Mesenchymal stem cell (in vitro differentiated cells and primary cell): ENCODE results near the gene NET1.

Experiments
- DNase-seq: peaks from one replicate; pipeline ENCODE4 v3.0.0-alpha.2; 2013
- H2AFZ ChIP-seq: one replicate; pipeline ENCODE4 v1.6.1; 2013; ENCODE audit warnings: low read depth, mild to moderate bottlenecking, control low read depth, inconsistent platforms, low read length, moderate library complexity
- H2AK5ac ChIP-seq: 2 replicates; pipeline ENCODE4 v1.6.1; 2013; ENCODE audit warnings: low read length, moderate library complexity, mild to moderate bottlenecking, inconsistent platforms; ENCODE audit not compliant: severe bottlenecking
- H2BK120ac ChIP-seq: one replicate; pipeline ENCODE4 v1.6.1; 2013; ENCODE audit warnings: low read depth, mild to moderate bottlenecking, inconsistent platforms, low read length, moderate library complexity
- H2BK12ac ChIP-seq, 2 experiments: one replicate each; pipeline ENCODE4 v1.6.1; 2013; ENCODE audit warnings: inconsistent platforms in 2 of 2, low read length in 2 of 2, mild to moderate bottlenecking in 2 of 2, moderate library complexity in 2 of 2, control low read depth in 1 of 2
- H2BK15ac ChIP-seq: one replicate; pipeline ENCODE4 v1.6.1; 2013; ENCODE audit warnings: mild to moderate bottlenecking, low read depth, inconsistent platforms; ENCODE audit not compliant: poor library complexity, severe bottlenecking
- H2BK5ac ChIP-seq: 2 replicates; pipeline ENCODE4 v1.6.1; 2013; ENCODE audit warnings: low read depth, mild to moderate bottlenecking, low read length, control low read depth, inconsistent platforms; ENCODE audit not compliant: poor library complexity, severe bottlenecking
- H3K14ac ChIP-seq, 2 experiments: one replicate each; pipeline ENCODE4 v1.6.1; 2013; ENCODE audit warnings: inconsistent platforms in 2 of 2, low read length in 2 of 2, control low read depth in 1 of 2, mild to moderate bottlenecking in 1 of 2, moderate library complexity in 1 of 2
- H3K18ac ChIP-seq, 2 experiments: one replicate each; pipeline ENCODE4 v1.6.1; 2013; ENCODE audit warnings: inconsistent platforms in 2 of 2, low read length in 2 of 2, control low read depth in 1 of 2, low read depth in 1 of 2, mild to moderate bottlenecking in 1 of 2
- H3K23ac ChIP-seq, 2 experiments: one replicate each; pipeline ENCODE4 v1.6.1; 2013; ENCODE audit warnings: inconsistent platforms in 2 of 2, low read length in 2 of 2, mild to moderate bottlenecking in 2 of 2, moderate library complexity in 2 of 2, control low read depth in 1 of 2
- H3K27ac ChIP-seq: 2 replicates; pipeline ENCODE4 v1.5.1; 2013; ENCODE audit warnings: mild to moderate bottlenecking, moderate library complexity, low read length, control low read depth, inconsistent platforms; ENCODE audit not compliant: poor library complexity, severe bottlenecking
- H3K27me3 ChIP-seq, 2 experiments: 2 replicates each; pipeline versions ENCODE4 v1.6.1 to v1.7.0; 2013; ENCODE audit warnings: low read length in 2 of 2, mild to moderate bottlenecking in 2 of 2, moderate library complexity in 2 of 2, control low read depth in 1 of 2, inconsistent platforms in 1 of 2; ENCODE audit not compliant: control insufficient read depth in 1 of 2, insufficient read depth in 1 of 2
- H3K36me3 ChIP-seq, 2 experiments: 2 replicates each; pipeline versions ENCODE4 v1.6.1 to v1.7.0; 2013; ENCODE audit warnings: low read length in 2 of 2, control low read depth in 1 of 2, inconsistent platforms in 1 of 2, low read depth in 1 of 2, mild to moderate bottlenecking in 1 of 2; ENCODE audit not compliant: insufficient read depth in 2 of 2, control insufficient read depth in 1 of 2
- H3K4ac ChIP-seq, 2 experiments: one replicate each; pipeline ENCODE4 v1.6.1; 2013; ENCODE audit warnings: inconsistent platforms in 2 of 2, low read length in 2 of 2, mild to moderate bottlenecking in 2 of 2, moderate library complexity in 2 of 2, control low read depth in 1 of 2, low read depth in 1 of 2
- H3K4me1 ChIP-seq: 2 replicates; pipeline ENCODE4 v1.6.1; 2013; ENCODE audit warnings: low read depth, low read length, control low read depth; ENCODE audit not compliant: control insufficient read depth, insufficient read depth
- H3K4me2 ChIP-seq: 2 replicates; pipeline ENCODE4 v1.6.1; 2013; ENCODE audit warnings: low read length, mild to moderate bottlenecking, inconsistent platforms; ENCODE audit not compliant: poor library complexity, severe bottlenecking
- H3K4me3 ChIP-seq, 2 experiments: 2 replicates each; pipeline versions ENCODE4 v1.5.1 to v1.7.0; 2013; ENCODE audit warnings: low read length in 2 of 2, mild to moderate bottlenecking in 2 of 2, control low read depth in 1 of 2, low read depth in 1 of 2; ENCODE audit not compliant: insufficient read depth in 1 of 2
- H3K79me1 ChIP-seq: replicated peaks from 2 replicates; pipeline ENCODE4 v1.6.1; 2013; ENCODE audit warnings: mild to moderate bottlenecking, control low read depth, low read length, inconsistent platforms; ENCODE audit not compliant: poor library complexity, severe bottlenecking
- H3K9ac ChIP-seq: 2 replicates; pipeline ENCODE4 v1.7.0; 2013; ENCODE audit warnings: mild to moderate bottlenecking, low read length, moderate library complexity
- H3K9me3 ChIP-seq: 2 replicates; pipeline ENCODE4 v1.7.0; 2013; ENCODE audit warnings: mild to moderate bottlenecking, low read length; ENCODE audit not compliant: control insufficient read depth
- H4K8ac ChIP-seq: one replicate; pipeline ENCODE4 v1.6.1; 2013; ENCODE audit warnings: inconsistent platforms, mild to moderate bottlenecking, low read length, moderate library complexity
- H4K91ac ChIP-seq: one replicate; pipeline ENCODE4 v1.6.1; 2013; ENCODE audit warnings: mild to moderate bottlenecking, low read length, inconsistent platforms
- WGBS: methylation state at CpG from one replicate; pipeline ENCODE4 v1.1.7; 2013; ENCODE audit warnings: mixed read lengths; 5-methylcytosine and 5-hydroxymethylcytosine counted together

The NET1 gene

GRCh38 chr10:5381187-5381586, 31.2 kb upstream of the NET1 start:
- Histone ChIP-seq H3K4me3 (no peak overlapping the region), H2BK120ac (no peak overlapping the region), H3K18ac (peak overlapping the region in 1 of 2 experiments; percentile 50), H3K14ac (peak overlapping the region in 1 of 2 experiments; percentile 58), H3K23ac (no peak overlapping the region), H3K9me3 (no peaks in the 10 kb centered on the region), H3K4me2 (no peak overlapping the region), H4K8ac (no peak overlapping the region), H4K91ac (no peak overlapping the region), H3K36me3 (no peaks in the 10 kb centered on the region), H2AFZ (no peak overlapping the region), H2BK5ac (no peak overlapping the region), H3K27ac (no peak overlapping the region), H3K4ac (no peak overlapping the region), H3K79me1 (no peaks in the 10 kb centered on the region), H3K4me1 (peaks cover 1% of the 10 kb centered on the region), H2BK12ac (no peak overlapping the region), H2AK5ac (no peak overlapping the region), H2BK15ac (no peak overlapping the region), H3K9ac (no peak overlapping the region), H3K27me3 (peaks cover 3 to 4% of the 10 kb centered on the region in 2 experiments)
- no peak for DNase-seq
- WGBS, result 73% methylated on average over 1 of the region's 2 CpGs

DNA sequence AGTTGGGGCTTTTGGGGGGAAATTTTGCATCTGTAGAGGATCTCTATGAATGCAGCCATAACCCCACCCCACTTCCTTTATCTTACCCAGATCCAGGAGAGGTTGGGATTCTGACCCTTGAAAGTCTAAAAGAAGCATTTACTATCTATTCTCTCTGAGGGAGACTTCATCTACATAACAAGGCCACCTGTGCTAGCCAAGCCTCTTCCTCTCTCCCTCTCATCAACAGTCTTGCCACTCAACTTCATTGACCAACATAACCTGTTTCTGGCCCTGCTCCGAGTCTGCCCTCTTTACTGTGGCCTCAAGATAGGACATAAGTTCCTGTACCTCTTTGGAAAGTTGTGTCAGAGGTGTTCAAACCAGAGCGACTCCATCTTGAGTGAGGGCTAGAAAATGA, 27.1 kb upstream of the NET1 start:
- no peaks in the 10 kb centered on the region for H3K36me3 ChIP-seq
- no peak overlapping the region for H2AFZ ChIP-seq
- H3K4me2 ChIP-seq, result no peak overlapping the region
- H4K91ac ChIP-seq, result no peak overlapping the region
- H4K8ac ChIP-seq, result no peak overlapping the region
- H3K27ac ChIP-seq, result no peak overlapping the region
- H3K18ac ChIP-seq, result no peak overlapping the region
- H3K79me1 ChIP-seq, result no peaks in the 10 kb centered on the region
- H3K27me3 ChIP-seq, result no peaks in the 10 kb centered on the region
- peaks cover 18% of the 10 kb centered on the region for H3K9me3 ChIP-seq
- H3K4me1 ChIP-seq, result peaks cover 1% of the 10 kb centered on the region
- H2BK15ac ChIP-seq, result no peak overlapping the region
- no peak overlapping the region for H3K4ac ChIP-seq
- no peak overlapping the region for H2BK5ac ChIP-seq
- no peak overlapping the region for H3K14ac ChIP-seq
- H3K23ac ChIP-seq, result no peak overlapping the region
- no peak overlapping the region for H3K4me3 ChIP-seq
- WGBS, result 63% methylated on average over 2 of the region's 2 CpGs
- no peak overlapping the region for H2AK5ac ChIP-seq
- H2BK120ac ChIP-seq, result no peak overlapping the region
- H2BK12ac ChIP-seq, result no peak overlapping the region
- DNase-seq, result no peak
- no peak overlapping the region for H3K9ac ChIP-seq

- Histone ChIP-seq H3K9ac (no peak overlapping the region), H3K14ac (no peak overlapping the region), H3K4me3 (no peak overlapping the region), H2BK15ac (no peak overlapping the region), H3K18ac (no peak overlapping the region), H3K4ac (no peak overlapping the region), H3K79me1 (no peaks in the 10 kb centered on the region), H3K4me2 (no peak overlapping the region), H3K36me3 (no peaks in the 10 kb centered on the region), H3K27me3 (no peaks in the 10 kb centered on the region), H2BK120ac (no peak overlapping the region), H2AFZ (no peak overlapping the region), H2BK5ac (no peak overlapping the region), H2AK5ac (no peak overlapping the region), H4K8ac (no peak overlapping the region), H3K27ac (no peak overlapping the region), H3K9me3 (peaks cover 37% of the 10 kb centered on the region), H3K4me1 (peaks cover 1% of the 10 kb centered on the region), H2BK12ac (no peak overlapping the region), H4K91ac (no peak overlapping the region), H3K23ac (no peak overlapping the region)
- DNase-seq, result no peak
- 94% methylated on average over 5 of the region's 5 CpGs for WGBS
These were observed 25.2 kb upstream of the NET1 start for GRCh38 chr10:5387169-5387568.

GRCh38 chr10:5390607-5391205, 21.7 kb upstream of the NET1 start:
- no peak overlapping the region for H3K4me2 ChIP-seq
- H3K9ac ChIP-seq, result no peak overlapping the region
- H3K79me1 ChIP-seq, result no peaks in the 10 kb centered on the region
- no peaks in the 10 kb centered on the region for H3K27me3 ChIP-seq
- no peak overlapping the region for H2BK120ac ChIP-seq
- no peak overlapping the region for H2AFZ ChIP-seq
- H2AK5ac ChIP-seq, result no peak overlapping the region
- no peak overlapping the region for H2BK5ac ChIP-seq
- H4K91ac ChIP-seq, result no peak overlapping the region
- no peaks in the 10 kb centered on the region for H3K4me1 ChIP-seq
- H3K14ac ChIP-seq, result no peak overlapping the region
- no peak overlapping the region for H3K27ac ChIP-seq
- H3K18ac ChIP-seq, result no peak overlapping the region
- no peak overlapping the region for H3K4ac ChIP-seq
- no peak overlapping the region for H2BK15ac ChIP-seq
- no peak overlapping the region for H3K23ac ChIP-seq
- DNase-seq, result no peak
- no peaks in the 10 kb centered on the region for H3K36me3 ChIP-seq
- no peak overlapping the region for H4K8ac ChIP-seq
- H3K9me3 ChIP-seq, result peaks cover 65% of the 10 kb centered on the region
- H3K4me3 ChIP-seq, result no peak overlapping the region
- H2BK12ac ChIP-seq, result no peak overlapping the region
- WGBS, result no CpG with 5 or more reads among the region's 1 CpG
